OCI-LY7 (cell line): ENCODE data around the gene PNMA8C.

Experiments used
- EZH2phosphoT487 ChIP-seq: fragments of 200-600 bp; sonication (generic); IDR thresholded peaks from 2 replicates; pipeline ENCODE4 v1.6.1; 2018; ENCODE audit warnings: low read depth, borderline replicate concordance, mild to moderate bottlenecking, mixed run types, antibody characterized with exemption, low read length, moderate library complexity, mixed read lengths
- TF ChIP-seq, protein P1 (sequence below): fragments of 200-600 bp; sonication (generic); conservative IDR thresholded peaks from 2 replicates; pipeline ENCODE4 v1.5.1; 2014; ENCODE audit warnings: mild to moderate bottlenecking, antibody characterized with exemption, low read length, moderate library complexity, mixed read lengths

DNA sequence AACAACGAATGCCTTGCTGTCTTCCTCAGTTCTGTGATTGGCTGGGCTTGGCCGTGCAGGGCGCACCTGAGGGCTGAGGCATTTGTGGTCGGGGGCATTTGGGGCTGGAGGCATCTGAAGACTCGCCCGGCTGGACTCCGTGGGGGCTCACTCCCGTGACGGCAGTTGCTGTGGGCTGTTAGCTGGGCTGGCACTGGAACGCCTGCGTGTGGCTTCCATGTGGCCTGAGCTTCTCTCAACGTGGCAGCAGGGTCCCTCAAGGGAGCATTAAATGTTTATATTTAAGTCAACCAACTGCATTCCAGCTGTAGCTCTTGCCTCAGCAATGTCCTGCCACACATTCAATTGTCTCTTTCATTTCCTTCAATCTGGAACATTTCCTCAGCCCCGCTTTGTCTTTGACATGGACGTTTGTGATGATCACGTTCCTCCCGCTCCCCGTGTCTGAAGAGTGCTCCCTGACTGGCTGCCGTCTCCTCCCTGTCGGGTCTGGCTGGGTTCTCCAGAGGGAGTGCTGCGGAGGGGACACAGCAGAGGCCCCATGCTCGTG, 36.4 kb downstream of the PNMA8C start:
- TF ChIP-seq, protein P1, sequence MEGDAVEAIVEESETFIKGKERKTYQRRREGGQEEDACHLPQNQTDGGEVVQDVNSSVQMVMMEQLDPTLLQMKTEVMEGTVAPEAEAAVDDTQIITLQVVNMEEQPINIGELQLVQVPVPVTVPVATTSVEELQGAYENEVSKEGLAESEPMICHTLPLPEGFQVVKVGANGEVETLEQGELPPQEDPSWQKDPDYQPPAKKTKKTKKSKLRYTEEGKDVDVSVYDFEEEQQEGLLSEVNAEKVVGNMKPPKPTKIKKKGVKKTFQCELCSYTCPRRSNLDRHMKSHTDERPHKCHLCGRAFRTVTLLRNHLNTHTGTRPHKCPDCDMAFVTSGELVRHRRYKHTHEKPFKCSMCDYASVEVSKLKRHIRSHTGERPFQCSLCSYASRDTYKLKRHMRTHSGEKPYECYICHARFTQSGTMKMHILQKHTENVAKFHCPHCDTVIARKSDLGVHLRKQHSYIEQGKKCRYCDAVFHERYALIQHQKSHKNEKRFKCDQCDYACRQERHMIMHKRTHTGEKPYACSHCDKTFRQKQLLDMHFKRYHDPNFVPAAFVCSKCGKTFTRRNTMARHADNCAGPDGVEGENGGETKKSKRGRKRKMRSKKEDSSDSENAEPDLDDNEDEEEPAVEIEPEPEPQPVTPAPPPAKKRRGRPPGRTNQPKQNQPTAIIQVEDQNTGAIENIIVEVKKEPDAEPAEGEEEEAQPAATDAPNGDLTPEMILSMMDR: no peak
- no peak for TF ChIP-seq EZH2phosphoT487
